ENCODE results near the gene TBC1D22A.

DNA sequence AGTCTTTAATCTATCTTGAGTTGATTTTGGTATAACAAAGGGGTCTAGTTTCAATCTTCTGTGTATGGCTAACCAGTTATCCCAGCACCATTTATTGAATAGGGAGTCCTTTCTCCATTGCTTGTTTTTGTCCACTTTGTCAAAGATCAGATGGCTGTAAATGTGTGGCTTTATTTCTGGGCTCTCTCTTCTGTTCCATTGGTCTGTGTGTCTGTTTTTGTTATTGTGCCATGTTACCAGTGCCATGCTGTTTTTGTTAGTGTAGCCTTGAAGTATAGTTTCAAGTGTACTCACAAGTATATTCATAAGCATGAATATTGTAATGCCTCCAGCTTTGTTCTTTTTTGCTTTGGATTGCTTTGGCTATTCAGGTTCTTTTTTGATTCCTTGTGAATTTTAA, 159.6 kb downstream of the TBC1D22A start:
- no peak for TF ChIP-seq EZH2 (optimal IDR thresholded peaks at IDR 0.05; ENCODE audit: low read depth, low read length)
- TF ChIP-seq, protein P1, sequence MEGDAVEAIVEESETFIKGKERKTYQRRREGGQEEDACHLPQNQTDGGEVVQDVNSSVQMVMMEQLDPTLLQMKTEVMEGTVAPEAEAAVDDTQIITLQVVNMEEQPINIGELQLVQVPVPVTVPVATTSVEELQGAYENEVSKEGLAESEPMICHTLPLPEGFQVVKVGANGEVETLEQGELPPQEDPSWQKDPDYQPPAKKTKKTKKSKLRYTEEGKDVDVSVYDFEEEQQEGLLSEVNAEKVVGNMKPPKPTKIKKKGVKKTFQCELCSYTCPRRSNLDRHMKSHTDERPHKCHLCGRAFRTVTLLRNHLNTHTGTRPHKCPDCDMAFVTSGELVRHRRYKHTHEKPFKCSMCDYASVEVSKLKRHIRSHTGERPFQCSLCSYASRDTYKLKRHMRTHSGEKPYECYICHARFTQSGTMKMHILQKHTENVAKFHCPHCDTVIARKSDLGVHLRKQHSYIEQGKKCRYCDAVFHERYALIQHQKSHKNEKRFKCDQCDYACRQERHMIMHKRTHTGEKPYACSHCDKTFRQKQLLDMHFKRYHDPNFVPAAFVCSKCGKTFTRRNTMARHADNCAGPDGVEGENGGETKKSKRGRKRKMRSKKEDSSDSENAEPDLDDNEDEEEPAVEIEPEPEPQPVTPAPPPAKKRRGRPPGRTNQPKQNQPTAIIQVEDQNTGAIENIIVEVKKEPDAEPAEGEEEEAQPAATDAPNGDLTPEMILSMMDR (IDR thresholded peaks at IDR 0.05; ENCODE audit: low read length) = no peak
- no peak for TF ChIP-seq EZH2phosphoT487 (IDR thresholded peaks at IDR 0.05; ENCODE audit: low read length)
